CD4-positive, alpha-beta T cell treated with Interleukin-15 for 4 hours (primary cell): Measurements from ENCODE around the gene TUBA4B.
"Not testable (repeated sequence)": the region's sequence is repeated elsewhere in the genome, so short reads cannot be mapped to it uniquely, and the experiment has no call there.

Source experiments
- DNase-seq: peaks from one replicate; pipeline ENCODE4 v3.0.0-alpha.2; 2020; ENCODE audit warnings: low spot score

TUBA4B gene

DNA sequence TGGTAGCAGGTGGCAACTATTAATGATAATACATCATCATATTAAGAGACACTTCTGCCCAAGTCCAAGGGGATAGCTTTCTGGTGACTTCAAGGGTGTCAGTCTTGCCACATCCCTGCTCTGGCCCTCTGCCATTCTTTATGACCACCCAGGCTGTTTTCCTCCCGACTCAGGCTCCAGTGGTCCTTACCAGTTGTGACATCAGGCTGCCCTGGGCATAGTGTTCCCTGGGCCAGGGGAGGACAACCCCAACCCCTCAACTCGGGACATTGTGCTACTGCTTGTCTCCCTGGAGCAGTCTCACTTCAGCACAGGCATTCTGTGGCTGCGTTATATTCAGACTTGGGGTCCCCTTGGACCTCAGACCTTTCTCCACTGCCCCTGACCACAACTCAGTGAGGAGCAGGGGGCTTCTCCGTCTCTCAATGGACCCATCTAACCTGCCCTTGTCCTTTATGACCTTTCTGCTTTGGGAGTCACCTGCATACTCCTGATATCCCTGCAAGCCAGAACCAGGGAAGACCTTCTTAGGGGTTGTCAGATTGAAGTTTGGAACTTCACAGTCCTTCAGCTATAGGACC lies 39.0 kb downstream of the TUBA4B start:
- DNase-seq, result no peak

DNA sequence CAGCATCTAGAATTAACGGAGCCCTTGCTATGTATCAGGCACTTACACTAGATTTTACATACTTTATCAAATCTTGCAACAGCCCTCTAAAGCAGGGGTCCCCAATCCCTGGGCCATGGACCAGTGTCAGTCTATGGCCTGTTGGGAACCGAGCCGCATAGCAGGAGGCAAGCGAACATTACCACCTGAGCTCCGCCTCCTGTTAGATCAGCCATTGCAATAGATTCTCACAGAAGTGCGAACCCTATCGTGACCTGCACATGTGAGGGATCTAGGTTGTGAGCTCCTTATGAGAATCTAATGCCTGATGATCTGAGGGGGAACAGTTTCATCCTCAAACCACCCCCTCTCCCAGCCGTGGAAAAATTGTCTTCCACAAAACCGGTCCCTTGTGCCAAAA lies 39.6 kb downstream of the TUBA4B start:
- DNase-seq, result no peak

DNA sequence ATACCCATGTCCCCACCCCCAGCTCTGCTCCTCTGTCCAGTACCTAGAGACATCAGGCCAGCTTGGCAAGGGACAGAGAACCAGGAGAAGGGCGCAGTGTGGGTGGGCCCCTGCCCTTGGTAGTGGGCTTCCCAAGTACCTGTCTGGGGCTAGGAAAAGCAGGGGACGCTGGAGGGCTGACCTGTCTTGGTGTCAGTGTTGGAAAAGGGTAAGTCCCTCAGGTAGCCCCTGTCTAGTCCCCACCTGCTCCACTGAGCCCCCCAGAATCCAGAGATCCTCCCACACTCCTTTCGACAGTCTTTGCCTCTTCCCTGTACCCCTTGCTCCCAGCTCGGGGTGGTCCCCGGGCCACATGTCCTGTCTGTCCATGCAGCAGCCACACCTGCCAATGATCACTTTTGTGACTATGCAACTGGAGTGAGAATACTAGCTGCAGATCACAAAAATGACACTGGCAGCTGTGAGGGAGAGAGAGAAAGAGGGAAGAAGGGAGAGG lies 40.7 kb downstream of the TUBA4B start:
- DNase-seq, result no peak

DNA sequence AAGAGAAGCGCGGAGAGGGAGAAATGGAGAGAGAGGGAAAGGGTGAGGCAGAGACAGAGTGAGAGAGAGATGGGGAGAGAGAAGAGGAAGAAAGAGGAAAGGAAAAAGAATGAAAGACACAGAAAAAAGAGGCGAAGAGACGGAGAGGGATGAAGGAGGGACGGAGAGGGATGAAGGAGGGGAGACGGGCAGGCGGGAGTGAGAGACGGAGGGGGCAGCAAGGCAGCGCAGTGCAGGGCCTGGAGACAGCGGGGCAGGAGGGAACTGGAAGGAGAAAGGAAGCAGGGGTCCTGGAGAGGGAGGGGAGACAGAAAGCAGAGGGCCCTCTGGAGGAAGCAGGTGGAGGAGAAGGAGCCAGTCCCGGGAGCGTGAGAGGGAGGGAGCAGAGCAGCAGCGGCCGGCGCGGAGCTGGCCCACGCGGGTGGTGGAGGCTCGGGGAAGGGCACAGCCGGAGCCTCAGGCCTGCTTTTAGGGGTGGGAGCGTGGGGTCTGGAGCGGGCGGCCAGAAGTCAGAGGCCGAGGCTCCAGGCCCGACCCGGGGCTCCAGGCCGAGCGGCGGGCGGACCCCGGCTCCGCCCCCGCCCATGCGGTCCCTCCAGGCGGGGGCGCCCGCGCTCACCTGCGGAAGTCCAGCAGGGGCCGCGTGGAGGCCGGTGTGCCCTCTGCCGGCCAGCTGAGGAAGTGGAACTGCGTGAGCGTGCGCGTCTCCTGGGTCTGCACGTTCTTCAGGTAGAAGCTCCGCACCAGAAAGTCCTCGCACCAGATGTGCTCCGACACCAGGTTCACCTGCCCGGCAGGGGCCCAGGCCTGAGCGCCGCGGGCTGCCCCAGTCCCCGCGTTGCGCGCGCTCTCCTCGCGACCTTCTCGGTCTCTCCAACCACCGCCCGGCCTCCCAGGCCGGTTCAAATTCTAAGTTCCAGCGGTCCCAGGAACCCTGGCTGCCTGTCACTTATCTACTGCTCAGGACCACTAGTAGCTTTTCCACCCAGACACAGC lies 41.6 kb downstream of the TUBA4B start:
- DNase-seq, result peak; percentile 92

DNA sequence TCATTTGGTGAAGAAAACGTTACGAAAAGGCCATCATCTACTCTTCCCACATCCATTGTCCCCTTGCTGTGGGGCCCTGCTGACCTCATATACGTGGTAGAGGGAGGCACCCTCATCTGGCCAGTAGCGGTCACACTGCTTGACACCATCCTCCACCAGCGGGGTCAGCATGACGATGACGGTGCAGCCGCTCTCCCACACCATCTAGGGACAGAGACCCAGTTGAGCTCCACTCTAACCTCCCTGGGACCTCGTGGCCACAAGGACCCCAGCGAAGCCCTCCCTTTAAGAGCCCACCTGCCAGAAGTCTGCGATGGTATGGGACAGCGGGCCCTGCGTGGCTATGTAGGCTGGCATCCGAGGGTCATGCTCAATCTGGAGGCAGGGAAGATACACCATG lies 43.1 kb downstream of the TUBA4B start:
- DNase-seq, result no peak

DNA sequence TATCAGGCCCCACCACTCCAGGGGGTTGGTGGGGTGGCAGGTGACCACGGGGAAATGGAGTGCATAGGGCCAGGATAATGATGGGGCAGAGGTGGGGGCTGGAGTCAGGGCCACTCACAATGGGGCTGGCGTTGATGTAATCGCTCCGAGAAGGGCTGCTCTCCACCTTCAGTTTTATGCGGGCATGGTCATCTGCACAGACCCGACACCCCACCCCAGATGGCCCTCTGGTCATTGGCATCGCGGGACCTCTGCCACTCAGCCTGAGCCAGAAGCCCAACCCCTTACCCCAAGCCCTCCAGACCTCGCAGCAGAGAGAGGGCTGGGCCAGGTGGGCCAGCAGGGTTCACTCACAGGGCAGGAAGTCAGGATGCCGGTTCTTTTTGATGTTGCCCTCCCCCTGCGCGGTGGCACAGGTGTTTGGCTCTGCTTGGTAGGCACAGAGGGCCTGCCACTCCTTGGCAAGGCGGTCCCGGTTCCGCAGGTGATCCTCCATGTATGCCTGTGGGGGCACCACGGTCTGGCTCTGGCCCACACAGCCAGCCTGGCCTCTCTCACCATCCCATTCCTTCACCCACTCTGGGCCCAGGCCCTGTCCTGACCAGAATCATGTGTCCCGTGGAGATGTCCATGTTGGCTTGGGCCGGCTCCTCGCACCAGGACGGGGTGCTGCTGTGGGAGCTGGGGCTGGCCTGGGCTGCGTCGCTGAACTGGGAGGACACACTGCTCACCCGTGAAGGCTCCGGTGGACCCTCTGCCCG lies 43.8 kb downstream of the TUBA4B start:
- no peak for DNase-seq

DNA sequence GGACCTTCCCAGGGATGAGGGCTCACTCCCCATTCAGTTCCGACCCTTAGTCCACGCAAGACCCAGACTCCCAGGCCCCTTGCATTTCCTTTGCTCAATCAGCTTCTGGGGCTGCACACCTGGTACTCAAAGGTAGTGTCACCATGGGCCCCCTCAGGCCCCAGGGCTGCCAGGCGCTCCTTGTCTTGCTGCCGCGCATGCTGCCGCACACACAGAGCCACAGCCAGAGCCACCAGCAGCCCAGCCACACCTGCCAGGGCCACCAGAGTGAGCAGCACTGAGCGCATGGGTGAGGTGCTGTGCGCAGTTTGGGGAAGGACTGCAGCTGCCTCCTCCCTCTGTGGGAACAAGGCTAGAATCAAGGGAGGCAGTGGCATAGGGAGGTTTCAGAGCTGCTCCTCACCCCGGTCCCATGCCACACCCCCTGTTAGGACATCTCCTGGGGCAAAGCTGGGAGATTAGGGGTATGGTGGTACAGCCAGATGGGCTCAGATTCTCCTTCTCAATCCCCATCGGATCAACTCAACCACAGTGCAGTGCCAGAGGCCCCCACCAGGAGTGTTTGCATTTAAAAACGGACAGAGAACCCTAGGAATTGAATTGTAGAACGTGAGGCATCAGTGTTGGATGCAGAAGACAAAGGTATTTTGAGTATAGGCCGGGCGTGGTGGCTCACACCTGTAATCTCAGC lies 44.9 kb downstream of the TUBA4B start:
- no peak for DNase-seq

DNA sequence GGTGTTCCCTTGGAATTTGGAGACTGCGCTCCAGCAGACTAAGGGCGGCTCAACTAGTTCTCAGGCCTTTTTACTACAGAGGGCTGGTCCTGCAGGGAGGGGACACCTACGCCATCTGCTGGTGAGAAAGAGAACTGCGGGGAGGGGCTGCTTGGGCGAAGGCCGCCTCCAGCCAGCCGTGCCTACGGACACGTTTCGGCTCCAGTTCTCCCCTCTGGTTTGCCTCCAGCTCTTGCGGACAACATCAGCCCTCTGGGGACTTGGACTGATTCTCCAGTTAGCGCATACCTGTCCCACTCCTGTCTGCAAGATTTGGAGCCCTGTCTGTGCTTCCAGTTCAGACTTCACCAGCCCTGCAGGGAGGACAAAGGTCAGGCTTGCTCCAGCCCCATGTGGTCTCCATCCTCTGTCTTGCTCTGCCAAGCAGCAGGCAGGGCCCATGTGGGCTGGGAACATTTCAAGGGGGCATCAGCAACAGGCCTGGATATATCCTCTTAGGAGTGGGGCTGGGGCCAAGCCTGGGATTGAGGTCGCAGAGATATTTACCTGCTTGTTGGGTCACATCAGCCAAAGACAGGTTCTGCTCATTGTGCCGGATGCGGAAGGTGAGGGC lies 45.8 kb downstream of the TUBA4B start:
- DNase-seq, result peak; percentile 89

DNA sequence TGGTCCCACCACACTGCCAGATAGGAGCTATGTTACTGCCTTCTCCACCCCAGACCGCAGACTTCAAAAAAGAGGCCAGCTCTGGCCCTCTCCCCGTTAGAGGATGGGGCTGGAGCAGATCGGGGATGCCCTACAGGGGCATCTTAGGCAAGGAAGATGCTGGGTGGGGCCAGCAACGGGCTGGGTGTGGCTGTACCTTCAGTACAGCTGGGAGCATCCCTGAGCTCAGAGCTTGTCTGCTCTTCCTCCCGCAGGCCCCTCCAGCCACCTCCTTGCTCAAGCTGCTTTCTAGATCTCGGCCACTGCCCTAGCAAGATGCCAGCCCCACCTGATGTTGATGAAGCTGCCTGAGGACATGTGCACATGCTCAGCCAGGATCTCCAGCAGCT lies 46.3 kb downstream of the TUBA4B start:
- DNase-seq, result no peak

DNA sequence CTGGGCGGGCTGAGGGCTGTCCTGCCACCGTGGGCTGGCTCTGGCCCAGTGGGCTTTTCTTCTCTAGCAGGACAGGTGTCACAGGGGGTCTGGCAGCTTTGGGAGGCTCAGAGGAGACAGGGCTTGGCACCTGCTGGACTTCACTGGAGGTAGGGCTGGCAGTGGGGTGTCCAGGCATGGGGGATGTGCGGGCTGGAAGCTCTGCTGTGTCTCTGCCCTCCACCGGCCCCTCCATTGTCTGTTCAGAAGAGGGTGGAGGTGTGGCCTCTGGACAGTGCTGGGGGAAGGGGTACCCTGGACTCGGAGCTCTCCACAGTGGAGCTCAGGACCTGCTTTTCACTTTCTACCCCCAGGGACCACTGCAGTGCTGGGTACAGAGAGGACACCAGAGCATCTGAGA lies 47.0 kb downstream of the TUBA4B start:
- DNase-seq, result no peak

DNA sequence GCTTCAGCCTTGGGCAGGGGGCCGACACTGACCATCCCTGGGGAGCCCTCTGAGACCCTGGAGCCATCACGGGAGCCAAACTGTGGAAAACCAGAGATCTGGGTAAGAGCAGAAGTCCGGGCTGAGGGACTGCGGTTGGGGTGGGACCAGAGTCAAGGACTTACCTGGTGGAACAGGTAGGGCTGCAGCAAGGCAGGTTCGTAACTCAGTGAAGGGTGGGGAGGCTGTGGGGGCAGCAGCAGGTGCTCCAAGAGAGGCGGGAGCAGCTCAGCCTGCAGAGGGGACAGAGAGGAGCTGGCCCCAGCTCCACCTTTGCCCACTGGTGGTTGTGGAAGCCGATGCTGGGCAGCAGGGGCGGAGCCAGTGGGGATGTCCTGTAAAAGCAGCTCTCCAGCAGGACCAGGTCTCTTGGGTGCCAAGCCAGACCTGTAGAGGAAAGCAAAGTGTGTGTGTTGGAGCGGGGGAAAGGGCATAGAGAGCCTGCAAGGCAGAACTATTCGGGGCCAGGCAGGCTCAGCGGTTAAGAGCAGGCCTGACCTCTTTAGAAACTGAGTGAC lies 49.4 kb downstream of the TUBA4B start:
- DNase-seq, result no peak

DNA sequence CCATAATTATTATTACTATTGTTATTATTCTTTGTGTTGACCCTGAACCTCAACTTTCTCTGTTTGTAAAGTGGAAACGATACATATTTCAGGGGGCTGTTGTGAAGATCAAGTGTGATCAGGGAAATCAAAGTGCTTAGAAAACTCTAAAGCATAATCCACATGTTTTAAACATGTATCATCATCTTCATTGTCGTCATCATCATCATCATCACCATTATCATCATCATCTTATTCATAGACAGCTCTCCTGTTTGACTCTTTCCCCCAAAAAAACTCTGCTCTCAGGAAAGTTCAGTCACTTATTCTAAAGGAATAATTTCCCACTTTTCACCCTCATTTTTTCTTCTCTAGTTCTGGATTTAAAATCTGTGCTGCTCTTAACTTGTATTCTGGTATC lies 51.2 kb downstream of the TUBA4B start:
- DNase-seq, result no peak

DNA sequence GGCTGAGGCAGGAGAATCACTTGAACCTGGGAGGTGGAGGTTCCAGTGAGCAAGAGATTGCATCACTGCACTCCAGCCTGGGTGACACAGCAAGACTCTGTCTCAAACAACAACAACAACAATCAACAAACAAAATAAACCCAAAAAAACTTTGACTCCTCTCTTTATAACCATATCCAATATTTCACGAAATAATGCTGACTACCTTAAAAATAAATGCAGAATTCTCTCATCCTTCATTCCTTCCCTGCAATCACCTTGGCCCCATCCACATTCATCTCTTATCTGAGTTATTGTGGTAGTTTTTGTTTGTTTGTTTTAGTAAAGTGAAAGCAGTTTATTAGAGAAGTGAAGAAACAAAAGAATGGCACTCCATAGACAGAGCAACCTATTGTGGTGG lies 53.0 kb downstream of the TUBA4B start:
- DNase-seq, result no peak

DNA sequence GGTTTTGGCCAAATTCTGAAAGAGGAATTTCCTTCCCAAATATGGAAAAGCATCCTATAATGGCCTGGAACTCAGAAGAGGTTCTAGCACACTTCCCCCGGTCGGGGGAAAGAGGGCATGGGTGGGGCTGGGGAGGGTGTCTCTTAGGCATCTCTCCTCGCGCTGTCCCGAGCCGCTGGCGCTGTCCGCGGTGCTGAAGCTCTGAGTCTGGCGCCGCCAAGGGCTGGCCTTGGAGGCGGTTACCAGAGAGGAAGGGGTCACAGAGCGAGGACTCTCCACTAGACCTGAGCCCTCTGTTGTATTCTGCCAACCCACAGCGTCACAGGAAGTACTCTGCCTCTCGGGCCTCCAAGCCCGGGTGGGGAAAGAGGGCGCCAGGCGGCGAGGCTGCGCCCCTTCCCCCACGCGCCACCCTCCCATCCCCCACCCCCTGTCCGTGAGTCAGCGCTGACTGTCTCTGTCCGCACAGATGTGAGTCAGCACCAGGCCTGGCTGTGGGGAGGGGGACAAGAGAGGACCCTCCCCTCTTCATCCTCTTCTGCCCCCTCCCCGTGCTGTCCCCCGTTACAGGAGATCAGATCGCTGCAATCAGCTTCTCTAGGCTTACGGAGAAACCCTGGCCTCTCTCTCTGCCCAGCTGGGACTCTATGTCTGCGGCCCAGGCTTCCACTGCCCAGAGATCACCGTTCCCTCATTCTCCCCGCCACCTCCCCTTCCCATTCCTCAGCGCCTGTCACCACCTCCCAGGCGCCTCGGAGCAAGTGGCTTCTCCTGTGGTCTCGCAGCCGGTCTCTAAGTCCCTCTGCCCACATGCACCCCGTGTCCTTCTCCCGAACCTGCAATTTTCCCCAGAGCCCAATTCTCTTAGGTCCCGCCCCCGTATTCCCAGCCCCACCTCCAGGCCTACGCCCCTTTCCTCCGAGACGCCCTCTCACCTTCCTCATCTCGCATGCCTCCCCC lies 55.4 kb downstream of the TUBA4B start:
- DNase-seq, result peak; percentile 52

DNA sequence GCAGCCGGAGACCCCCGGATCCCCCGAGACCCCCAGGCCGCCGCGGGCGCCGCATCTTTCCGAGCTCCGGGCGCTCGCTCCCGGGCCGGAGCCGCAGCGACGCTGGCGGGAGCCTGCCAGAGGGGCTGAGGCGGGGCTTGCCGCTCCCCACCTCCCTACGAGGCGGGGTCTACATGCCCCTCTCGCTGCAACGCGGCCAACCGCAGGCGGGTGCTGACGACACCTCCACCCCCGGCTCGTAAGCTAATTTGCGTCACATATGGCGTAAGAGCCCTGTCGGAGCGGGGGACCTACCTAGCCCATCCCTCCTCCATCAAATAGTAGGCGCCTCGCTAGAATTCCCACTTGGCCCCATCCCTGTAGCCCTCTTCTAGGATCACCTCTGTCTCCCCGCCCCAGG lies 56.2 kb downstream of the TUBA4B start, which contains the start of gene PTPRN:
PTPRN (minus strand) TSS at position 124 of the 400 bp plus-strand sequence; CDS start at position 55, 69 bp downstream.
- DNase-seq, result no peak

DNA sequence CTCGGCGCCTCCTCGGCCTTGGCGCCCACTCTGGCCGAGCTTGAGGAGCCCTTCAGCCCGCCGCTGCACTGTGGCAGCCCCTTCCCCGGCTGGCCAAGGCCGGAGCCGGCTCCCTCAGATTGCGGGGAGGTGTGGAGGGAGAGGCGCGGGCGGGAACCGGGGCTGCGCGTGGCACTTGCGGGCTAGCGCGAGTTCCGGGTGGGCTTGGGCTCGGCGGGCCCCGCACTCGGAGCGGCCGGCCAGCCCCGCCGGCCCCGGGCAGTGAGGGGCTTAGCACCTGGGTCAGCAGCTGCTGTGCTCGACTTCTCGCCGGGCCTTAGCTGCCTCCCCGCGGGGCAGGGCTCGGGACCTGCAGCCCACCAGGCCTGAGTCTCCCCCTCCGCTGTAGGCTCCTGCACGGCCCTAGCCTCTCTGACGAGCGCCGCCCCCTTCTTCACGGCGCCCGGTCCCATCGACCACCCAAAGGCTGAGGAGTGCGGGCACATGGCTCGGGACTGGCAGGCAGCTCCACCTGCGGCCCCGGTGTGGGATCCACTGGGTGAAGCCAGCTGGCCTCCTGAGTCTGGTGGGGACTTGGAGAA lies 59.7 kb downstream of the TUBA4B start:
- not testable (repeated sequence) for DNase-seq

DNA sequence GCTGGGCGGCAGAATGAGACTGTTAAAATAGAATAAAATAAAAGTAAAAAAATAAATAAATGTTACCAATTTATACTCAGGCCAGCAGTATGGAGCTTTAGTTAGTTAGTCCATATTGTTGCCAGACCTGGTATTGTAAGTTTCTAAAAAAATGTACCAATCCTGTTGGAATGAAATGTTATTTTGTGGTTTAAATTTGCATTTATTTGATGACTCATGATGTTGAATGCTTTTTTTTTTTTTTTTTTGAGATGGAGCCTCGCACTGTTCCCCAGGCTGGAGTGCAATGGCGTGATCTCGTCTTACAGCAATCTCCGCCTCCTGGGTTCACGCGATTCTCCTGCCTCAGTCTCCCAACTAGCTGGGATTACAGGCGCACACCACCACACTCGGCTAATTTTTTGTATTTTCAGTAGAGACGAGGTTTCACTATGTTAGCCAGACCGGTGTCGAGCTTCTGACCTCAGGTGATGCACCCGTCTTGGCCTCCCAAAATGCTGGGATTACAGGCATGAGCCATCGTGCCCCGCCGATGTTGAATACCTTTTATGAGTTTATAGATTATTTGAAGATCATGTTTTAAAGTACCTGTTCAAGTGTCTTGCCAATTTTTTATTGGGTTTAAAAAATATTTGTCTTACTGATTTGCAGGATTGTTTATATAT lies 61.9 kb downstream of the TUBA4B start:
- no peak for DNase-seq
